GM19324 (cell line): ENCODE data around the gene BTG4.

Source experiments
- ATAC-seq: cut with Tn5 transposase; IDR thresholded peaks from one replicate; pipeline ENCODE4 v1.9.1; 2021; ENCODE audit warnings: mild to moderate bottlenecking, moderate library complexity; ENCODE audit not compliant: unreplicated experiment, low FRiP score

BTG4 gene

DNA sequence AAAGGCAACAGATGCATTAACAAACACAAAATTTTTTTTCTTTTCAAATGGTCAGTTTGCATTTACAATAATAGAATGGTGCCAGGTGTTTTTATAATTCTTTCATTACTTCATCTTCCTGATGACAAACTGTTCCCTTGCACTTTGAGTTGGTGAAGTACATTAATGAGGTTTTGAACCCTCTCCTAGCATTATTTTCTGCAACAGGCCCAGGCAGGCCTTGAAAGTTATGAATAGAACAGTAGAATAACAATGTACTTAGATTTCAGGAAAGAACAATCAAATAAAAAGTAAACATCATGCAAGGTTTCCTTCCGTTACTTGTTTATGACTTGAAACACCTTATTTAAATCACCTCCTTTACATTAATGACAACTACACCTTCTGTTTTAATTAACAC lies 9.6 kb downstream of the BTG4 start:
- ATAC-seq: no peak

DNA sequence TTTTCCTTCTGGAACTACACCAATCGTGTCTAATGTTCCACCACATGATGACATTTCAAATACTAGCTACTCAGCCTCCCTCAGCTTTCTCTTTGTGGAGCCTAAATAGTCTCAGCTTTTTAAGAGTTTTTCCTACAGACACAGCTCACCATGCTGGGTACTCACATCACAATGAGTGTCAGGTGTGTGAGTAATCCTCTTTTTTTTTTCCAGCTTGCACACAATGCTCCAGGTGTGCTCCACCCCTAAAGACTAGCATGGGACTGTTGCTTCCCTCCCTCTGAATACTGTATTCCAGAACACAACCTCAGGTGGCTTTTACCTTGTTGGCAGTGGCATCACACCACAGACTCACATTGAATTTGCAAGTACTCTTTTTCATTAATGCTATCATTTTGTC lies 11.7 kb downstream of the BTG4 start:
- ATAC-seq: no peak

DNA sequence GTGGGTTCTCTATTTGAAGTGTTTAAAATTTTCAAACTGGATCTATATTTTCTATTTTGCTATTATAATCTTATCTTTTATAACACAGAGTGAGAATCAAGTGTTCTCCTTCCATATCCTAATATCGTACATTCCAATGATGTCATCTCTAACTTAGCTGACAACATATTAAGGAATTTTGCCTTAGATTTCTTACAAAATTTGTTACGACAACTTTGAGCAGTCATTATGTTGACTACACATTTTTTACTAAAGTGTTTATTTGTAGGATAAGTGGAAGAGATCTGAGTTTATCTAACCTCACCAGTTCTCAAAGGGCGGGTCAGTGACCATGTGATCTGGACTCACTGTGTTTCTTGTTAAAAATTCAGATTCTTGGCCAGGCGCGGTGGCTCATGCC lies 12.7 kb downstream of the BTG4 start:
- ATAC-seq: no peak

DNA sequence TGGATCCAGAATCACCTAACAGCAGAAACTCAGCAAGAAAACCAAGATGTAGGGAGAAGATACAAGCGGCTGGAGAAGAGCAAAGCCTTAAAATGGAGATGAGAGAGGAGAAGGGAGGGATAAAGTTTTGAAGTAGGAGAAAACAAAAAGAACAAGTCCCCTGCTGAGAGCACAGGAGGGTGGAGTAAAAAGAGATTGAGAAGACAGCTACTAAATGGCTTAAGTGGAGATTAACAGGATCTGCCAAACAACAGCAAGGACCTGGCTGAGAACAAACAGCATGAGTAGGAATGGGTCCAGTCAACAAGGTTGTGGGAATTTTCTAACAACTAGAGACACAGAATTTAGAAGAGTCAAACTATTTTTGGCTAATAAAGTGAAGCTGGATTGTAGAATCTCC lies 18.1 kb downstream of the BTG4 start:
- no peak for ATAC-seq

DNA sequence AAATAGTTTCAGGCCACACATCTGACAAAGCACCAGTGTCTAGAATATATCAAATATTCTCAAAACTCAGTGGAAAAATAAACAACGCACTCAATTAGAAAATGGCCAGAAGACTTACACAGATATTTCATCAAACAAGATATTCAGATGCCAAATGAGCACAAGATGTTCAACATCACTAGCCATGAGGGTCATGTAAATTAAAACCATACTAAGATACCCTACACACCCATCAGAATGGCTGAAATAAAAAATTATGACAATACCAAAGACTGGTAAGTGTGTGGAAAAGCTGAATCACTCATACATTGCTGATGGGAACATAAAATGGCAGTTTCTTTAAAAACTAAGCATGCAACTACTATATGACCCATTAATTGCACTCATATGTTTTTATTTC lies 21.7 kb downstream of the BTG4 start:
- no peak for ATAC-seq

DNA sequence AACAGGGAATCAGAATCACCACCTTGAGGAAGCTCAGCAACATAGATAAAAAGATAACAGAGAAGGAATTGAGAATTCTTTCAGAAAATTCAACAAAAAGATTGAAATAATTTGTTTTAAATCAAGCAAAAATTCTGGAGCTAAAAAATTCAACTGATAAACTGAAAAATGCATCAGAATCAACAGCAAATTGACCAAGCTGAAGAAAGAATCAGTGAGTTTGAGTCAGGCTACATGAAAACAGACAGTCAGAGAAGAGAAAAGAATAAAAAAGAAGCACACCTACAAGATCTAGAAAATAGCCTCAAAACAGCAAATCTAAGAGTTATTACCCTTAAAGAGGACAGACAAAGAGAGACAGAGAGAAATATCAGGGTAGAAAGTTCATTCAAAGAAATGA lies 28.8 kb downstream of the BTG4 start:
- ATAC-seq: no peak

DNA sequence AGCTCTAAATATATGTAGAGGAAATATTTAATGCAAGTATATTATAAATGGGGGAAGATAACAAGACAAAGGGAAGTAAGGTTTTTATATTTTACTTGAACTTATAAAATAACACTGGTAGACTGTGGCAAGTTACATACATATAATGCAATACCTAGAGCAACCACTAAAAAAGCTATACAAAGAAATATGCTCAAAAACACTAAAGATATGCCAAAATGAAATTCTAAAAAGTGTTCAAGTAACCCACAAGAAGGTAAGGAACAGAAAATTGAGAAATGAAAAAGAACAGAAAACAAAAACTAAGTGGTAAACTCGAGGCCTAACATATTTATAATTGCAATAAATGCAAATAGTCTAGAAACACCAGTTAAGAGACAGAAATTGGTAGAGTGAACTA lies 32.5 kb downstream of the BTG4 start:
- ATAC-seq: no peak

DNA sequence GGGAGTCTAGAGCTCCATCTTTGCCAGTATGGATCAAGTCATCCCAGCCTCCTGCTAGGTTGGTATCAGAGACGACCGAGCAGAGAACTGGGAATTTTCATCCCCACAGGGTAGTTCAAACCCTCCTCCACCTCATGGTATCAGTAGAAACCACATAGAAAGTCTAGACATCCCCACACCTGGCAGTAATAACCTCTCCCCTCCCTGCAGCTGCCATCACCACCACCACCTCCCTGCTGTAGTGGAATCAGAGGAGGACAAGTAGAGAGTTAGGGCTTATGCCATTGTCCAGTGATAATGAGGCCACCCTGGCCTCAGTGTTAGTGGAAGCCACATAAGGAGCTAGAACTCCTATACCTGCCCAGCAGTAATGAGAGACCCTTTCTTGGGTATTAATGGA lies 34.3 kb downstream of the BTG4 start:
- ATAC-seq: no peak

DNA sequence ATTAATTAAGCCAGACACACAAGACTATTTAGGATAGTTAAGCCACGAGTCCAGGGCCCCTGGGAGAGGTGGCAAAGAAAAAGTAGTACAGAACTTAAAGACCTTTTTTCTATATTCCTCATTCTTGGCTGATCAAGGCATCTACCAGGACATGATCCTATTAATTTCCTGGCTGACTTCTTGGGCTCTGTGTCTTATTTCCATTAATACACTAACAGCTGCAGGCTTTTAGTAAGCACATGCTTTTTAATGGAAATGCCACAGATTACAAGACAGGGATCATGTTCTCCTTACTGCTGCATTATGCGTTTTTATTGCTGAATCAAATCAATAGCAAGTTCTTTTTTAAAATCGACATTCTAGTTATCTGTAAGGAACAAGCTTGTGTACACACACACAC lies 35.2 kb downstream of the BTG4 start:
- no peak for ATAC-seq

DNA sequence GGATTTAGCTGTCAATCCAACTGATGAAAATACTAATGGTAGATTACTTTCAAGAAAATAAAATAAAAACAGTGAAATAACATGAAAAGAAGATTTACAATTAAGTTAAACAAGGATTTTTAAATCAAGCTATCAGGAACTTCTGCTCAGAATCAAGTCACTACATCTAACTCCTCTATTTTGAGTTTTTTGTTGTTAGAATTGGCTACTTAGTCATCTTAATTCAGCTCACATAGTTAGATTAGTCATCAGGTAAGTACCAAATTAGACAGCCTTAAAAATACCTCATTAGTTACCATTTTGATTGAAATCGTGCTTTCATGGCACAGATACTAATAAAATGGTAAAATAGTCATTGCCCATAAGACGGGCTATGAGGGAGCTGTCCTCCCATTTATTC lies 35.8 kb downstream of the BTG4 start:
- no peak for ATAC-seq

DNA sequence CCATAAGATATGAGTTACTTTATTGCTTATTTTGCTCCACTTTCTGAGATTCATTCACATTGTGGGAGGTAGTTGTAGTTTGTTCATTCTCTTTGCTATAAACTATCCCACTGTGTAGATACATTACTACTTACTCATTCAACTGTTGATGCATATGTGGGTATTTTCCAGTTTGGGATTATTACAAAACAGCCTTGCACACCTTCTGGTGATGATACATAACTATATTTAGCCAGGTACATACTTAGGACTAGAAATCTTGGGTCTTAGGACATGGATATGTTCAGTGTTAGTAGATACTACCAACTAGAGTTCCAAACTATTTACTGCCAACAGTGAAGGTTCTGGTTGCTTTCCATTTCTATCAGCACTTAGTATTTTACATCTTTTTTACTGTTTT lies 37.8 kb downstream of the BTG4 start:
- no peak for ATAC-seq

DNA sequence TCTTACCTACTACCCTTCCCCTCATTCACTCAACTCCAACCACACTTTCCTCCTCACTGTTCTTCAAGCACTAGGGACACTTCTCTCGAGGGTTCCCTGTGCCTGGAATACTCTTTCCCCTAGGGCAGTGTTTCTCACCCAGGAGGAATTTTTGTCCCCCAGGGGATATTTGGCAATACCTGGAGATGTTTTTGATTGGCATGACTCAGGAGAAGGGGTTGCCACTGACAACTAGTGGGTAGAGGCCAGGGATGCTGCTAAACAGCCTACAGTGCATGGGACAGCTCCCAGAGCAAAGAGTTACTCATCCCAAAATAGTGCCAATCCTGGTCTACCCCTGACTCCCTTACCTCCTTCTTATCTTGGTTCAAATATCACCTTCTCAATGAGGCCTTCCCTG lies 40.0 kb downstream of the BTG4 start:
- no peak for ATAC-seq

DNA sequence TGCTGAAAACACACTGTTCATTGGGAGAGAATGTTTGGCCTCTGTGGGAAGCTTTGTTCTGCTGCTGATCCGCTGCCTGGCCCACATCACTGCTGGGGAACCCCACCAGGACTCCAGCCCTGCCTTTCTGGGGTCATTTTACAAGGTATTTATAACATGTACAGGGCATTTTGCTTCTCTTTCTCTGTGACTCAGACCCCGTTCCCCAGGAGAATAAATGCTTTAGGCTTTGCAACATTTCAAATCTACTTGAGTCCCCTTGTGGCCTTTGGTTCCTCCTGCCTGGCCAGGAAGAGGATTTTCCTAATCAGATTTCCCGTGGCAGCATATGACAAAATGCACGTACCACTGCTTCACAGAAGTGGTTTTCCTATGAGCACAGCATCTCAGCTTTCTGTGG lies 43.0 kb downstream of the BTG4 start:
- no peak for ATAC-seq

DNA sequence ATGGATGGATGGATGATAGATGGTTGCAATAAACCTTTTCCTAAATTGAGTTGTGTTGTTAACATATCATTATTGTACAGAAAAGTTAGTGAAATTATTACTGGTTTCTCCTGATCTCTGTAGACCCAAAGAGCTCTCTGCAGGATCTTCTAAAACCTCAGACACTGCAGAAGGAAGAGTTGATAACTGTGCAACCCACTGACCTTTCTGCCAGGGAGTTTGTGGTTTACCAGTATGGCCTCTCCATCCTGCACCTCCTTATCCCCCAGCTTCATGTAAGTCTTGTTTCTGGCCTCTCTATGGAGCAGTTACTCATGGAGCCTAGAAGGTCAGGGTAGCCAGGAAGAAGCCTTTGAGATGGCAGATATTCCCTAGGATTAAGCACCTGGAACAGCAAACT lies 45.6 kb downstream of the BTG4 start:
- no peak for ATAC-seq

DNA sequence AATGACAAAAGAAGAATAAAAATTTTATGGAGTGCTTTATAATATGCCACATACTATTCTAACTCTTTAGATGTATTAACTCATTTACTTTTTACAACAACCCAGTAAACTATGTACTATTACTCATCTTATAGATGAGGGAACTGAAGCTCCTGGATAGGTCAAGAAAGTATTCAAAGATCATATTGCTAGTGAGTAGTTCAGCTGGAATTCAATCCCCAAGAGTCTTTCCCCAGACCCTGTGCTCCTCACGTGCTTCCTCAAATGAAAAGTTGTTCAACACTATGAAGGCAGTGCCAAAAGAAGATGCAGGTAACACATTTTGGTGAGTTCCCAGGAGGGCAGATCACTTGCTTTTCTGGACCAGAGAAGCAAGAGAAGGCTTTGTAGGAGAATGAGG lies 46.8 kb downstream of the BTG4 start:
- ATAC-seq: no peak

DNA sequence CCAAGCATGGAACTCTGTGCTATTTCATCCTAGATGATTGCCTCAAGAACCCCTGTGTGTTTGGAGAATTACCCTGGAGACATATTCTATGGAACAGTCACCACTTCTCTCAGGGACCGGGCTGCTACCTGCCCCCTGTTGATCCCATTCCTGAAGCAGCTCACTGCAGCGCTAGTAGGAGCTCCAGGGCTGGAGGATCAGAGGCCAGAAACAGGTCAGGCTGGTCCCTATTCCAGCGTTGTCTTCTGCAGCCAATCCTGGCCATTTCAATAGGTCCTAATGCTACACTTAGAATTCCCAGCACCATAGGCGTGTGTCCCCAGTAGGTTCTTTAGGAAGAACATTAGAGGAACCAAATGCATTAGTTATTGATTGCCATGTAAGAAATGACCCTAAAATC lies 48.9 kb downstream of the BTG4 start:
- ATAC-seq: no peak

DNA sequence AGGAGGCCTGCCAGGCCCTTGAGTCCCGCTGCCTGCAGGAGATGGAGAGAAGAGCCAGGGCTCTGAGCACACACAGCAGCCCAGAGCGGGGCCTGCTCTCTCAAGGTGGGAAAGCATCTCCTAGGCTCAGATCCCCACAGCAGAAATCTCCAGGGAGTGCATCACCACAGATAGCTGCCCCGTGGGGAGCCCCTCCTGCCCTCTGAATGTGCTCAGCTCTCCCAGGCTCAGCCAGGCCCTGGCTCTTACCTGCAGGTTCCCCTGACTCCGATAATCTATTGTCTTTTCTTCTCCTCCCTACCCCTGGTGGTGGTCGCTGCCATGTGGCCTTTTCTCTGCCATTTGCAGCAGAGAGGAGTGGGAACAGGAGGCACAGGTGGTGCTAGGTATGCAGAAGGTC lies 49.9 kb downstream of the BTG4 start:
- no peak for ATAC-seq

DNA sequence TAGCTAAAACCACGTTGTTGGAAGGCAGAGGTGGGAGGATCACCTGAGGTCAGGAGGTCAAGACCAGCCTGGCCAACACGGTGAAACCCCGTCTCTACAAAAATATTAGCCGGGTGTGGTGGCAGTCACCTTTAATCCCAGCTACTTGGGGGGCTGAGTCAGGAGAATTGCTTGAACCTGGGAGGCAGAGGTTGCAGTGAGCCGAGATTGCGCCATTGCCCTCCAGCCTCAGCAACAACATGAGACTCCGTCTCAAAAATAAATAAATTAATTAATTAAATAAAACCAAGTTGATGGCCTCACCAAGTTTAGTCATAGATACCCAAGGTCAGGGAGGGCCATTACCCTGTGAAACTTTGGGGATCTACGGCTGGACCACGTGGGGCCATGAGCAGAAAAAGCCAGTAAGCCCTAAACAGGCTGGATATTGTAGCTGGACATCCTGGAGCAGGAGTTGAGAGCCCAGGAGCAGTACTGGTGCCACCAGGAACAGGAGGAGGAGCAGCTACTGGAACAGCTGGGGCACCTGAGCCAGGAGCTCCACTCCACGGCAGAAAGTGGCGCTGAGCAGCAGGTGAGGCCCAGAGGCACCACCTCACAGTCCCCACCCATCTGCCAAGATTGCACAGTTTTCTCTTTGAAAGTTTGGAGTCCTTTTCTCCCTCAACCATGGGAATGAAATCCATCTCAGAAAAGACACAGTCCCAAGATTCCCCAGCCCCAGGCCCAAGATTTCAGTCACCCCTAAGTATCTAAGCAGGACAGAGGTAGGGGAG lies 50.5 kb downstream of the BTG4 start:
- ATAC-seq: no peak

DNA sequence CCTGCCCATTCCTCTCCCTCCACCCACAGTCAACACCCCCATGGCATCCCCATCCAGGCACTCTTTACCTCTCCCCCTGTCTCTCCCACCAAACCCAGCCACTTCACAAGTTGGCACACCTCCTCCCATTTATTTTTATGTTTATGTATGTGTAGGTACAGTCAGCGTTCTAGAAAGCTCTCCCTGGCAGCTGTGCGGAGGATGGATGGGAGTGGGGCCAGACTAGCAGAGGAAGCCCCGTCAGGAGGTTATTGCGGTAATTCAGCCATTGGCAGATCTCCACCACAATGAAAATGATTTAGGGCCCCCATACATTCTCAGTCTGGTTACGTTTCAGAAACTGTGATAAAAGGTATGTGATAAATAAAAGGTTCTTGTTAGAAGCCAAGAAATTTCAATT lies 51.3 kb downstream of the BTG4 start:
- ATAC-seq: no peak

DNA sequence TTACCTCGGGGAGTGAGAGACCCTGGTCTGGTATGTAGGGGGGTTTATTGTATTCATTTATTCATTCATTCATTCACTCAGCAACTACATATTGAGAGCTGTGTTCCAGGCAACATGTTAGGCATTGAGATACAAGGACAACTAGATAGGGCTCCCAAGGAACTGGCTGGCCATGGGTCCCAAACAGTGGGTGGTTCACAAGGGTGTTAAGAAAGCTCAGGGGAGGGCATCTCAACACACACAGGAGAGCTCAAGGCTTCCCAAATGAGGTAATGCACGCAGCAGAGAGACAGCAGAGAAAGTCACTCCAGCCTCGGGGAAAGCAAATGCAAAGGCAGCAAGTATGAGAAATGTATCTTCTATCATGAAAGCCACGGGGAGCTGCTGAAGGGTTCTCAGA lies 51.8 kb downstream of the BTG4 start:
- ATAC-seq: no peak

DNA sequence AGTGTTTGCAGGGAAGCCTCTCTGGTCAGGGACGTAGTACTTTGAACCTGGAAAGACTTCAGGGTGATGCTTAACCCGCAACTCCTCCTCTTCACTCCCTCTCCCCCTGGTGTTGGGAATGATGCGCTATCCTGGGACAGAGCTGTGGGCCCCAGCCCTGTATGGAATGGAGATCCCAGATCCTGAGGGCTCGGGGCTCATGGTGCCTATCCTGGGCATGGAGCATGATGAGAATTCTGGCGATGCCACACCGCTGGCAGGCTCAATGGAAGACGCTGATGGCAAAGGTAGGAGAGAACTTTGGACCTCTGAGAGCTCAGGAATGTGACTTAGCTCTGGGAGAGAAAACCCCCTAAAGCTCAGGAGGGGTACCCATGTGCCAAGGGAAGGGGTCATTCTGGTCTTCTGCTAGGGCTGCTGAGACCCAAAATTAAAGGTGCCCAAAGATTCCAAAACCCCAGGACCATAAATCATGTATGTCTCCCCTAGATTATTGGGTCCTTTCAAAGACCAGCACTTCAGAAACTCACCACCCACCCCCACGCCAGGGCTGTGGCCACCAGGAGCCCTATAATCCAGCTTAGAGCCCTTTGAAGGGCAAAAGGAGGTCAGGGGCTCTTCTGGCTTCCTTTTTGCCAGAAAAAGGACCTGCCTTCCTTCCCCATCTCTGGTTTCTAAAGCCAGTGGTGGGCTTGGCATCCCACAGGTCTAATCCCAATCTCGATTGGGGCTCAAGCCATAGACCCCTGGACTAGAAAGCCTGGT lies 52.5 kb downstream of the BTG4 start:
- ATAC-seq: no peak

DNA sequence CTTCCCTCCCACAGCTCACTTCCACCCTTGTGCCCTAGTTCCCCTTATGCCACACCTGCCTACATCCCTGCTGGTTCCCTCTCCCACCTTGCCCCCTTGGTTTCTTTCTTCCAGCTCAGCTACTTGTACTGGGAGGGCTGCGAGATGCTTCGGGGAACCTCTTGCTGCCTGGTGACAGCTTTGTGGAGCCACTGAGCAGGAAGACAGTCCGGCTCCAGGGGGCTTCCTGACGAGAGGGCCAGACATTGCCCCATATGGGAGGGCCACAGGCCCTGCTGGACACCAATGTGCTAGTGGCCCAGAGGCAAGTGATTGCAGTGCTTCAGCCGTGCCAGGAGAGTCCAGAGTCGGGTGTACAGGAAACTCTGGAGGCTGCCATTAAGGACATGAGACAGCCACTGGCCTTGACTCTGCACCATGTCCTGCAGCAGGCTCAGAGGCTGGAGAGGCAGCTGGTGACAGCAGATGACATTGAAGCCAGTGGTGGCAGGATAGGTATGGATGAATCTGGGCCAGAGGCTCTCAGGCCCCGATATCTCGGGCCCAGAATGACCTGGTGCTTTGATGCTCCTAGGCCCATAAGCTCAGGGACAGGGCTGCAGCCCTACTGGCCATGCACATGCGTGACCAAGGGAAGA lies 54.3 kb downstream of the BTG4 start:
- ATAC-seq: no peak
